ENCODE results near the gene PTPRK. TPM values are rescaled to one million over a fixed set of nuclear protein-coding genes. Genes with fewer than 3 reads are reported as not detected.

Gene PTPRK
- total and polyA plus RNA-seq, 2 of the 13 experiments (the other 11 are each of a cell fraction or from before 2014, with no cell fraction given) = 43.6 to 98.3 TPM

DNA sequence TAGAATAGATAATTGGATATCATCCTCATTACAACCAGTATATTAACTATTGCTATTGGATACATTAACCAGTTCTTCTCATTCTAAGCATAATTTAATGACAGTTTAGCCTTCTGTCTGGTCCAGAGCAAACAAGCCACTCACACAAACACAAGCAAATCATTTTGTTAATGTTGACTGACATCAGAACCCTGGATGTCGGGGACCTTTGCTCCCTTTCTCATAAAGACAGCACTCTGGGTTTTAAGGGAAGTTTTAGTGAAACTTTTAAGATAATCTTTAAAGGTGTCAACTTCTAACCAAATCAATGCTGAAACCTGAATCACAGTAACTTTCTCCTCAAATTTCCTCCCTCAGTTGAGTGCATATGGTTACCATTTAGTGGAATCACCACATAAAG, 113.9 kb downstream of the PTPRK start:
- Histone ChIP-seq H3K4me2 (ENCODE audit: low read depth, low read length) (no peak overlapping the region; the same call in 1 of the 2 replicates), H3K27ac (ENCODE audit: extremely low read length, insufficient read depth, low read length) (peak overlapping the region; percentile 20)
- POLR2A ChIA-PET = no interaction called here
- TF ChIP-seq HNF4A (CRISPR knock-in tag; IDR thresholded peaks at IDR 0.05) (peak; percentile 43; the same call in 1 of the 2 replicates), ZNF572 (CRISPR knock-in tag; IDR thresholded peaks at IDR 0.05) (no peak), ZFY (CRISPR knock-in tag; IDR thresholded peaks at IDR 0.05) (no peak), ZNF644 (CRISPR knock-in tag; IDR thresholded peaks at IDR 0.05; ENCODE audit: low read depth) (no peak), MEIS1 (CRISPR knock-in tag; IDR thresholded peaks at IDR 0.05; ENCODE audit: borderline replicate concordance) (no peak), DMAP1 (CRISPR knock-in tag; IDR thresholded peaks at IDR 0.05) (no peak), ZNF720 (CRISPR knock-in tag; IDR thresholded peaks at IDR 0.05) (no peak), HNRNPLL (IDR thresholded peaks at IDR 0.05; ENCODE audit: low read depth, low read length, poor library complexity, severe bottlenecking) (no peak), ZBTB20 (CRISPR knock-in tag; IDR thresholded peaks at IDR 0.05; ENCODE audit: borderline replicate concordance, low read depth) (0 out of 2 replicates have a peak, but pooled peaks have one; percentile 22), FOXP1 (IDR thresholded peaks at IDR 0.05) (no peak), FOXP1 (CRISPR knock-in tag; IDR thresholded peaks at IDR 0.05) (0 out of 2 replicates have a peak, but pooled peaks have one; percentile 13), EP300 (IDR thresholded peaks at IDR 0.05; ENCODE audit: low read depth in 2 of 2, low read length in 2 of 2) (no peak), EP300 (CRISPR knock-in tag; IDR thresholded peaks at IDR 0.05; ENCODE audit: borderline replicate concordance) (no peak), ZNF180 (CRISPR knock-in tag; IDR thresholded peaks at IDR 0.05; ENCODE audit: borderline replicate concordance, low read depth) (no peak), HNF4G (IDR thresholded peaks at IDR 0.05; ENCODE audit: borderline replicate concordance, low read depth, low read length) (0 out of 2 replicates have a peak, but pooled peaks have one; percentile 10), HNF4G (CRISPR knock-in tag; IDR thresholded peaks at IDR 0.05; ENCODE audit: borderline replicate concordance, low read depth) (no peak), ATRX (CRISPR knock-in tag; IDR thresholded peaks at IDR 0.05; ENCODE audit: borderline replicate concordance) (no peak), ELF3 (CRISPR knock-in tag; IDR thresholded peaks at IDR 0.05) (no peak), PPARG (CRISPR knock-in tag; conservative IDR thresholded peaks at IDR 0.05) (0 out of 2 replicates have a peak, but pooled peaks have one; percentile 65)
- TF ChIP-seq, protein P1, sequence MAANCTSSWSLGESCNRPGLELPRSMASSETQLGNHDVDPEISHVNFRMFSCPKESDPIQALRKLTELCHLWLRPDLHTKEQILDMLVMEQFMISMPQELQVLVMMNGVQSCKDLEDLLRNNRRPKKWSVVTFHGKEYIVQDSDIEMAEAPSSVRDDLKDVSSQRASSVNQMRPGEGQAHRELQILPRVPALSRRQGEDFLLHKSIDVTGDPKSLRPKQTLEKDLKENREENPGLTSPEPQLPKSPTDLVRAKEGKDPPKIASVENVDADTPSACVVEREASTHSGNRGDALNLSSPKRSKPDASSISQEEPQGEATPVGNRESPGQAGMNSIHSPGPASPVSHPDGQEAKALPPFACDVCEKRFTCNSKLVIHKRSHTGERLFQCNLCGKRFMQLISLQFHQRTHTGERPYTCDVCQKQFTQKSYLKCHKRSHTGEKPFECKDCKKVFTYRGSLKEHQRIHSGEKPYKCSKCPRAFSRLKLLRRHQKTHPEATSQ (CRISPR knock-in tag; IDR thresholded peaks at IDR 0.05; ENCODE audit: borderline replicate concordance) = no peak
- TF ChIP-seq, protein P2, sequence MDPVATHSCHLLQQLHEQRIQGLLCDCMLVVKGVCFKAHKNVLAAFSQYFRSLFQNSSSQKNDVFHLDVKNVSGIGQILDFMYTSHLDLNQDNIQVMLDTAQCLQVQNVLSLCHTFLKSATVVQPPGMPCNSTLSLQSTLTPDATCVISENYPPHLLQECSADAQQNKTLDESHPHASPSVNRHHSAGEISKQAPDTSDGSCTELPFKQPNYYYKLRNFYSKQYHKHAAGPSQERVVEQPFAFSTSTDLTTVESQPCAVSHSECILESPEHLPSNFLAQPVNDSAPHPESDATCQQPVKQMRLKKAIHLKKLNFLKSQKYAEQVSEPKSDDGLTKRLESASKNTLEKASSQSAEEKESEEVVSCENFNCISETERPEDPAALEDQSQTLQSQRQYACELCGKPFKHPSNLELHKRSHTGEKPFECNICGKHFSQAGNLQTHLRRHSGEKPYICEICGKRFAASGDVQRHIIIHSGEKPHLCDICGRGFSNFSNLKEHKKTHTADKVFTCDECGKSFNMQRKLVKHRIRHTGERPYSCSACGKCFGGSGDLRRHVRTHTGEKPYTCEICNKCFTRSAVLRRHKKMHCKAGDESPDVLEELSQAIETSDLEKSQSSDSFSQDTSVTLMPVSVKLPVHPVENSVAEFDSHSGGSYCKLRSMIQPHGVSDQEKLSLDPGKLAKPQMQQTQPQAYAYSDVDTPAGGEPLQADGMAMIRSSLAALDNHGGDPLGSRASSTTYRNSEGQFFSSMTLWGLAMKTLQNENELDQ (CRISPR knock-in tag; IDR thresholded peaks at IDR 0.05; ENCODE audit: borderline replicate concordance) = no peak
- TF ChIP-seq, protein P3, sequence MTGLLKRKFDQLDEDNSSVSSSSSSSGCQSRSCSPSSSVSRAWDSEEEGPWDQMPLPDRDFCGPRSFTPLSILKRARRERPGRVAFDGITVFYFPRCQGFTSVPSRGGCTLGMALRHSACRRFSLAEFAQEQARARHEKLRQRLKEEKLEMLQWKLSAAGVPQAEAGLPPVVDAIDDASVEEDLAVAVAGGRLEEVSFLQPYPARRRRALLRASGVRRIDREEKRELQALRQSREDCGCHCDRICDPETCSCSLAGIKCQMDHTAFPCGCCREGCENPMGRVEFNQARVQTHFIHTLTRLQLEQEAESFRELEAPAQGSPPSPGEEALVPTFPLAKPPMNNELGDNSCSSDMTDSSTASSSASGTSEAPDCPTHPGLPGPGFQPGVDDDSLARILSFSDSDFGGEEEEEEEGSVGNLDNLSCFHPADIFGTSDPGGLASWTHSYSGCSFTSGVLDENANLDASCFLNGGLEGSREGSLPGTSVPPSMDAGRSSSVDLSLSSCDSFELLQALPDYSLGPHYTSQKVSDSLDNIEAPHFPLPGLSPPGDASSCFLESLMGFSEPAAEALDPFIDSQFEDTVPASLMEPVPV (CRISPR knock-in tag; IDR thresholded peaks at IDR 0.05) = no peak

More for the DNA sequence above, 113.9 kb downstream of the PTPRK start:
- CTCF ChIA-PET (ENCODE audit: low intra/inter-chr PET ratio, low total read pairs) = no interaction called here
- H3K9ac ChIP-seq (ENCODE audit: insufficient read depth, low read depth, low read length) = no peak overlapping the region
- H3K36me3 ChIP-seq (replicated peaks in 1 of 2; ENCODE audit: control insufficient read depth in 1 of 2, insufficient read depth in 2 of 2, low read length in 2 of 2) = peaks cover 0 to 2% of the 10 kb centered on the region in 2 experiments; a peak in 3 of 5 replicates
- peaks cover 15% of the 10 kb centered on the region for H3K4me1 ChIP-seq (ENCODE audit: insufficient read depth, low read length)
- BruUV-seq (replicated peaks) = no TSS peak
- H3K9me3 ChIP-seq (ENCODE audit: low read length) = no peaks in the 10 kb centered on the region
- peak; percentile 8 for FAIRE-seq
- no peaks in the 10 kb centered on the region for H3K27me3 ChIP-seq (ENCODE audit: control insufficient read depth in 1 of 2, insufficient read depth in 2 of 2, low read length in 2 of 2)
- H3K79me2 ChIP-seq (ENCODE audit: insufficient read depth, low read length) = peaks cover 58% of the 10 kb centered on the region
- H3K4me3 ChIP-seq (replicated peaks in 1 of 3; ENCODE audit: insufficient read depth in 1 of 3, low read depth in 2 of 3, low read length in 3 of 3) = no peak overlapping the region
- 78% methylated on average over 1 of the region's 1 CpG for WGBS (ENCODE audit: low lambda C conversion rate)
- H2AFZ ChIP-seq (ENCODE audit: low read length) = no peak overlapping the region
- intact Hi-C loops (cut with micrococcal nuclease; ENCODE audit: unreplicated experiment) (no loop called here), in situ Hi-C loops (cut with HindIII; ENCODE audit: extremely low pct_ligation_motif_present, low pct_unique_long_range_greater_than_20kb) (no loop called here)
- 0 out of 2 replicates have a peak, but pooled peaks cover 4% of the 10 kb centered on the region for H4K20me1 ChIP-seq (ENCODE audit: insufficient read depth, low read length)
- ATAC-seq = peak; percentile 48; the same call in 2 of the 3 replicates
- DNase-seq (ENCODE audit: low spot score) = peak; percentile 24

All from HepG2 (cell line).